Measurements from ENCODE around the gene SLFN5.

- TF ChIP-seq CTCF (IDR thresholded peaks at IDR 0.05) = no peak
- TF ChIP-seq POLR2A (IDR thresholded peaks at IDR 0.05) = no peak
Measured at GRCh38 chr17:35212668-35213067, 30.2 kb upstream of the SLFN5 start.

All from esophagus squamous epithelium (tissue), 4 donors.